ENCODE measurements around the gene DBX2. TPM values are rescaled to one million over a fixed set of nuclear protein-coding genes. Genes with fewer than 3 reads are reported as not detected.
"Not testable (repeated sequence)": the region's sequence is repeated elsewhere in the genome, so short reads cannot be mapped to it uniquely, and the experiment has no call there.

Gene DBX2
- total RNA-seq, 2 experiments from 2014 or later = not detected

DNA sequence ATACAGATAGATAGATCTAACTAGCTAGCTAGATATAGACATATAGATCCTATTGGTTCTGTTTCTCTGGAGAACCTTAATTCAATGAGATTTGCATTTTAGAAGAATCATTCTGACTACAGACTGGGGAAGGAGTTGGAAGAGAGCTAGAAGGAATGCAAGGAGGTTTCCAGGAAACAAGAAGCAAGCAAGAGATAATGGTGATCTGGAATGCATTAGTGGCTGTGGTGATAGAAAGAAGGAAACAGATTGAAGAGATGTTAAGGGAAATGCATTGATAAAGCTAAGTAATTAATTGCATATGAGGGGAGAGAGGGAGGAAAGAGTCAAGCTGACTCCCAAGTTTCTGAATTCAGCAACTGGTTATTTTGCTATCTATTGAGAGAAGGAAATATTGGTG lies 42.7 kb downstream of the DBX2 start:
- Histone ChIP-seq H4K20me1 (ENCODE audit: insufficient read depth, low read length) (no peaks in the 10 kb centered on the region), H3K79me2 (ENCODE audit: insufficient read depth, low read depth, low read length) (no peaks in the 10 kb centered on the region), H2AFZ (ENCODE audit: low read length) (no peak overlapping the region), H3K36me3 (ENCODE audit: insufficient read depth, low read length) (no peaks in the 10 kb centered on the region), H3K9me2 (ENCODE audit: insufficient read depth, low read length) (no peaks in the 10 kb centered on the region), H3K9me3 (ENCODE audit: low read length) (no peaks in the 10 kb centered on the region), H3K4me3 (ENCODE audit: low read depth, low read length, poor library complexity, severe bottlenecking) (no peak overlapping the region), H3K4me1 (ENCODE audit: insufficient read depth, low read length, poor library complexity, severe bottlenecking) (no peaks in the 10 kb centered on the region), H3K4me2 (ENCODE audit: low read length) (no peak overlapping the region), H3K27ac (ENCODE audit: low read depth, low read length, poor library complexity, severe bottlenecking) (no peak overlapping the region)
- POLR2A ChIA-PET = interaction anchor here (0.9 kb wide), 1 partner anchor 9 kb away, joined by 4 read pairs; no protein-coding TSS in a partner anchor
- CTCF ChIA-PET (ENCODE audit: unreplicated experiment) = no interaction called here
- no peak for DNase-seq (ENCODE audit: low spot score)
- intact Hi-C loops (cut with micrococcal nuclease; ENCODE audit: unreplicated experiment) = no loop called here
- TF ChIP-seq, protein P1, sequence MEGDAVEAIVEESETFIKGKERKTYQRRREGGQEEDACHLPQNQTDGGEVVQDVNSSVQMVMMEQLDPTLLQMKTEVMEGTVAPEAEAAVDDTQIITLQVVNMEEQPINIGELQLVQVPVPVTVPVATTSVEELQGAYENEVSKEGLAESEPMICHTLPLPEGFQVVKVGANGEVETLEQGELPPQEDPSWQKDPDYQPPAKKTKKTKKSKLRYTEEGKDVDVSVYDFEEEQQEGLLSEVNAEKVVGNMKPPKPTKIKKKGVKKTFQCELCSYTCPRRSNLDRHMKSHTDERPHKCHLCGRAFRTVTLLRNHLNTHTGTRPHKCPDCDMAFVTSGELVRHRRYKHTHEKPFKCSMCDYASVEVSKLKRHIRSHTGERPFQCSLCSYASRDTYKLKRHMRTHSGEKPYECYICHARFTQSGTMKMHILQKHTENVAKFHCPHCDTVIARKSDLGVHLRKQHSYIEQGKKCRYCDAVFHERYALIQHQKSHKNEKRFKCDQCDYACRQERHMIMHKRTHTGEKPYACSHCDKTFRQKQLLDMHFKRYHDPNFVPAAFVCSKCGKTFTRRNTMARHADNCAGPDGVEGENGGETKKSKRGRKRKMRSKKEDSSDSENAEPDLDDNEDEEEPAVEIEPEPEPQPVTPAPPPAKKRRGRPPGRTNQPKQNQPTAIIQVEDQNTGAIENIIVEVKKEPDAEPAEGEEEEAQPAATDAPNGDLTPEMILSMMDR (conservative IDR thresholded peaks at IDR 0.05; ENCODE audit: low read length) = no peak
- no peak for TF ChIP-seq EZH2phosphoT487 (IDR thresholded peaks at IDR 0.05; ENCODE audit: borderline replicate concordance, low read depth, low read length)
- BruUV-seq (replicated peaks) = no TSS peak

DNA sequence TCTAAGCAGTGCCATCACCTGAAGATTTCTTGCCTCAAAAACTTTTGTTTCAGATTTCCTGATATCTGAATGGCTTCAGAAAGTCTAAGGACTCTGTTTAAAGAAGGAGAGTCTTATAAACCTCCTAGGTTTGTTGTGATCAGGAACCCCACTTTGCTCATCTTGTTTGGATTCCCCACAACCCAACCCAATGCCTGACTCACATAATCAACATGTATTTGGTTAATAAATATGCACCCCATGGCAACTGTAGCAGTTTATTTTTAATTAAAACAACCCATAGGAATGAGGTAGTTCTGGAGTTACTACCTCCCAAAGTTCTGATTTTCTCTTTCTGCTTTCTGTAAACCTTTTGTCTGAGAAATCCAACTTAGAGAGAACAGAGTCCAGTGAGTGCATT lies 51.5 kb downstream of the DBX2 start:
- no peak for TF ChIP-seq EZH2phosphoT487 (IDR thresholded peaks at IDR 0.05; ENCODE audit: borderline replicate concordance, low read depth, low read length)
- TF ChIP-seq, protein P1 (conservative IDR thresholded peaks at IDR 0.05; ENCODE audit: low read length) = no peak
- Histone ChIP-seq H2AFZ (ENCODE audit: low read length) (no peak overlapping the region), H3K4me2 (ENCODE audit: low read length) (no peak overlapping the region), H3K79me2 (ENCODE audit: insufficient read depth, low read depth, low read length) (no peaks in the 10 kb centered on the region), H3K9me2 (ENCODE audit: insufficient read depth, low read length) (no peaks in the 10 kb centered on the region), H3K36me3 (ENCODE audit: insufficient read depth, low read length) (no peaks in the 10 kb centered on the region), H3K4me1 (ENCODE audit: insufficient read depth, low read length, poor library complexity, severe bottlenecking) (no peaks in the 10 kb centered on the region), H4K20me1 (ENCODE audit: insufficient read depth, low read length) (no peaks in the 10 kb centered on the region), H3K27ac (ENCODE audit: low read depth, low read length, poor library complexity, severe bottlenecking) (no peak overlapping the region), H3K4me3 (ENCODE audit: low read depth, low read length, poor library complexity, severe bottlenecking) (no peak overlapping the region), H3K9me3 (ENCODE audit: low read length) (no peaks in the 10 kb centered on the region)
- BruUV-seq (replicated peaks) = no TSS peak
- intact Hi-C loops (cut with micrococcal nuclease; ENCODE audit: unreplicated experiment) = no loop called here
- ChIA-PET POLR2A (interaction anchor here (0.7 kb wide), 1 partner anchor 31 kb away, joined by 7 read pairs; no protein-coding TSS in a partner anchor), CTCF (ENCODE audit: unreplicated experiment) (no interaction called here)
- DNase-seq (ENCODE audit: low spot score) = no peak

DNA sequence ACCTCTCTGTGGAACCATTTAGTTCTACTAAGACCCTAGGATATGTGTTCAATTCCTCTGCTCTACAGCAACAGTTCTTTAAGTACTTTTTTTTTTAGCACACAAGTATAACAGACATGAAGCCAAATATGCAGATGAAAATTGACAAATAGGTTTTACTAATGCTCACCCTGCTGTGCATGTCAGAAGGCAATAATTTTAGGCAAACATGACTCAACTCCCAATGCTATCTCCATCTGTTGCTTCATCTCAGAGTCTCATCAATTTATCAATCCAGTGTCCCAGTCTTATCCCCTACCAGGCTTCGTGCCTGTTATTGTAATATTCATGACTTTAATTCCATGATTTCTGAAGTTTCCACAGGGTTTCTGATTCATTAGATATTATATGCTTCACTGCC lies 57.7 kb downstream of the DBX2 start:
- H3K4me1 ChIP-seq (ENCODE audit: insufficient read depth, low read length, poor library complexity, severe bottlenecking) = no peaks in the 10 kb centered on the region
- TF ChIP-seq EZH2phosphoT487 (IDR thresholded peaks at IDR 0.05; ENCODE audit: borderline replicate concordance, low read depth, low read length) = no peak
- TF ChIP-seq, protein P1 (conservative IDR thresholded peaks at IDR 0.05; ENCODE audit: low read length) = no peak
- no peak overlapping the region for H2AFZ ChIP-seq (ENCODE audit: low read length)
- no peaks in the 10 kb centered on the region for H3K36me3 ChIP-seq (ENCODE audit: insufficient read depth, low read length)
- BruUV-seq (replicated peaks) = no TSS peak
- intact Hi-C loops (cut with micrococcal nuclease; ENCODE audit: unreplicated experiment) = no loop called here
- no peak overlapping the region for H3K4me2 ChIP-seq (ENCODE audit: low read length)
- ChIA-PET POLR2A (interaction anchor here (0.6 kb wide), 1 partner anchor 956 kb away, joined by 3 read pairs; no protein-coding TSS in a partner anchor), CTCF (ENCODE audit: unreplicated experiment) (no interaction called here)
- no peak for DNase-seq (ENCODE audit: low spot score)
- no peak overlapping the region for H3K27ac ChIP-seq (ENCODE audit: low read depth, low read length, poor library complexity, severe bottlenecking)
- no peaks in the 10 kb centered on the region for H3K9me3 ChIP-seq (ENCODE audit: low read length)
- H3K4me3 ChIP-seq (ENCODE audit: low read depth, low read length, poor library complexity, severe bottlenecking) = no peak overlapping the region
- no peaks in the 10 kb centered on the region for H3K9me2 ChIP-seq (ENCODE audit: insufficient read depth, low read length)
- no peaks in the 10 kb centered on the region for H3K79me2 ChIP-seq (ENCODE audit: insufficient read depth, low read depth, low read length)
- H4K20me1 ChIP-seq (ENCODE audit: insufficient read depth, low read length) = no peaks in the 10 kb centered on the region

DNA sequence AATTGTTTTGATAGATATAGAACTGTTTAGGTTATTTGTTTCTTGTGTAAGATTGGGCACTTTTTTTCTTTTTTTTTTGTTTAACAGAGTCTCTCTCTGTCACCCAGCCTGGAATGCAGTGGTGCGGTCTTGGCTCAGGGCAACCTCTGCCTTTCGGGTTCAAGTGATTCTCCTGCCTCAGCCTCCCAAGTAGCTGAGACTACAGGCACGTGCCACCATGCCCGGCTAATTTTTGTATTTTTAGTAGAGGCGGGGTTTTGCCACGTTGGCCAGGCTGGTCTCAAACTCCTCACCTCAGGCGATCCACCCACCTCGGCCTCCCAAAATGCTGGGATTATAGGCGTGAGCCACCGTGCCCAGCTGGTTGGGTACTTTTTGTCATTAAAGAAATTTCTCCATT lies 66.0 kb downstream of the DBX2 start:
- H3K27ac ChIP-seq (ENCODE audit: low read depth, low read length, poor library complexity, severe bottlenecking); CTCF ChIA-PET (ENCODE audit: unreplicated experiment); DNase-seq (ENCODE audit: low spot score); H3K4me3 ChIP-seq (ENCODE audit: low read depth, low read length, poor library complexity, severe bottlenecking); POLR2A ChIA-PET; H3K79me2 ChIP-seq (ENCODE audit: insufficient read depth, low read depth, low read length); H2AFZ ChIP-seq (ENCODE audit: low read length); H3K9me3 ChIP-seq (ENCODE audit: low read length); H3K9me2 ChIP-seq (ENCODE audit: insufficient read depth, low read length); intact Hi-C loops (cut with micrococcal nuclease; ENCODE audit: unreplicated experiment); BruUV-seq (replicated peaks); H4K20me1 ChIP-seq (ENCODE audit: insufficient read depth, low read length); H3K36me3 ChIP-seq (ENCODE audit: insufficient read depth, low read length); H3K4me2 ChIP-seq (ENCODE audit: low read length); H3K4me1 ChIP-seq (ENCODE audit: insufficient read depth, low read length, poor library complexity, severe bottlenecking): not testable (repeated sequence)

Data from OCI-LY7 (cell line).